AG10803 (cell line): ENCODE data around the gene NUP88.

Source experiments
- DNase-seq: peaks from one replicate; pipeline ENCODE4 v3.0.0; 2010; ENCODE audit warnings: low read depth
- H3K4me3 ChIP-seq: 2 replicates; pipeline ENCODE4 v1.5.1; 2011; ENCODE audit warnings: mild to moderate bottlenecking, low read length, control low read depth
- CTCF ChIP-seq: conservative IDR thresholded peaks from 2 replicates; pipeline ENCODE4 v1.5.1; 2011; ENCODE audit warnings: mild to moderate bottlenecking, low read length, control low read depth, inconsistent platforms

The NUP88 gene

GRCh38 chr17:5373112-5373511 is 46.4 kb downstream of the NUP88 start:
- no peak for TF ChIP-seq CTCF
- DNase-seq, result no peak
- H3K4me3 ChIP-seq, result no peak overlapping the region

- no peak for DNase-seq
- H3K4me3 ChIP-seq, result no peak overlapping the region
- TF ChIP-seq CTCF, result no peak
These were observed 49.1 kb downstream of the NUP88 start for GRCh38 chr17:5370411-5370810.

GRCh38 chr17:5365831-5366230 is 53.6 kb downstream of the NUP88 start:
- no peak for TF ChIP-seq CTCF
- DNase-seq, result no peak
- H3K4me3 ChIP-seq, result no peak overlapping the region

DNA sequence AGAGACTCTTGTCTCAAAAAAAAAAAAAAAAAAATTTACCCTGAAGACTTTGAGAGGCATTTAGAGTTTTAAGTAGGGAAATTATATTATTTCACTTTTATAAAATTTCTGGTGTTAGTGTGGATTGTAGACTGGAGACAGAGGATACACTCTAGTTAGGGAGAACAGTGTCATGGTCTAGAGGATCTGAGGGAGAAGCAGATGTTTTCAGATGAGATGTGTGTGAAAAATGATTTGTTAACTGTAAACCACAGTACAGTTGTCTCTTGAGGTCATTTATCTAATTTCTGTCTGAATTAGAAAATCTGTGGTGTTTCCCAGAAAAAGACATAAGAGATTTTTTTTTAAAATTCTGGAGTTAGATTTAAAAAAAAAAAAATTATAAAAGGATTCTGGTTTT is 54.8 kb downstream of the NUP88 start:
- peak; percentile 10 for DNase-seq
- H3K4me3 ChIP-seq, result no peak overlapping the region
- no peak for TF ChIP-seq CTCF

- no peak overlapping the region for H3K4me3 ChIP-seq
- peak; percentile 81 for DNase-seq
- no peak for TF ChIP-seq CTCF
These were observed 55.3 kb downstream of the NUP88 start for GRCh38 chr17:5364156-5364555.

GRCh38 chr17:5362162-5362811 is 57.2 kb downstream of the NUP88 start:
- H3K4me3 ChIP-seq, result no peak overlapping the region
- no peak for TF ChIP-seq CTCF
- DNase-seq, result no peak

DNA sequence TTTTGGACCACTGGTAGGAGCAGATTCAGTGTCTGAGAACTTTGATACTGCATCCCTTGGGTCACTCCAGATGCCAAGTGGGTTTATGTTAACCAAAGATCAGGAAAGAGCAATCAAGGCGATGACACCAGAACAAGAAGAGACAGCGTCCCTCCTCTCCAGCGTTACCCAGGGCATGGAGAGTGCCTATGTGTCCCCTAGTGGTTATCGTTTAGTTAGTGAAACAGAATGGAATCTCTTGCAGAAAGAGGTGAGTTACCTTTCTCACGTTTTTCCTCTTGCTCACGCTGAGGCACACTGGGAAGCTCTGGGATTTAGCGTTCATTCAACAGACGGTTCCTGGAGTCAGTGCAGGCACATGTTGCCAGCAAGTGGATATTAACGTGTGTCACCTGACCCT is 58.0 kb downstream of the NUP88 start:
- no peak for TF ChIP-seq CTCF
- DNase-seq, result no peak
- H3K4me3 ChIP-seq, result no peak overlapping the region
